Stimulated activated naive CD8-positive, alpha-beta T cell treated with anti-CD3 and anti-CD28 coated beads, Interleukin-15, amount 100 ng/mL, for 72 hours (primary cell): Measurements from ENCODE around the gene CDA.

ENCODE experiments used
- ATAC-seq: fragments of 150-1000 bp; cut with Tn5 transposase; 2 replicates; pipeline ENCODE4 v1.10.0; 2021; ENCODE audit warnings: mild to moderate bottlenecking, moderate library complexity
- DNase-seq, 2 donors: peaks; one replicate each; pipeline ENCODE4 v3.0.0; 2021 to 2022
- H3K27ac Mint-ChIP-seq, 2 donors: one replicate each; pipeline ENCODE4 v1.8.0; 2022; ENCODE audit warnings: mild to moderate bottlenecking in 2 of 2, mixed read lengths in 2 of 2, moderate library complexity in 2 of 2
- H3K27me3 Mint-ChIP-seq: one replicate; pipeline ENCODE4 v1.8.0; 2022; ENCODE audit warnings: mixed read lengths
- H3K4me1 Mint-ChIP-seq: one replicate; pipeline ENCODE4 v1.8.0; 2022; ENCODE audit warnings: mild to moderate bottlenecking, mixed read lengths
- H3K4me3 Mint-ChIP-seq, 2 donors: one replicate each; pipeline ENCODE4 v1.8.0; 2022; ENCODE audit warnings: mild to moderate bottlenecking in 2 of 2, mixed read lengths in 2 of 2, moderate library complexity in 1 of 2
- H3K9me3 Mint-ChIP-seq, 2 donors: one replicate each; pipeline ENCODE4 v1.8.0; 2022; ENCODE audit warnings: mixed read lengths in 2 of 2

CDA gene

DNA sequence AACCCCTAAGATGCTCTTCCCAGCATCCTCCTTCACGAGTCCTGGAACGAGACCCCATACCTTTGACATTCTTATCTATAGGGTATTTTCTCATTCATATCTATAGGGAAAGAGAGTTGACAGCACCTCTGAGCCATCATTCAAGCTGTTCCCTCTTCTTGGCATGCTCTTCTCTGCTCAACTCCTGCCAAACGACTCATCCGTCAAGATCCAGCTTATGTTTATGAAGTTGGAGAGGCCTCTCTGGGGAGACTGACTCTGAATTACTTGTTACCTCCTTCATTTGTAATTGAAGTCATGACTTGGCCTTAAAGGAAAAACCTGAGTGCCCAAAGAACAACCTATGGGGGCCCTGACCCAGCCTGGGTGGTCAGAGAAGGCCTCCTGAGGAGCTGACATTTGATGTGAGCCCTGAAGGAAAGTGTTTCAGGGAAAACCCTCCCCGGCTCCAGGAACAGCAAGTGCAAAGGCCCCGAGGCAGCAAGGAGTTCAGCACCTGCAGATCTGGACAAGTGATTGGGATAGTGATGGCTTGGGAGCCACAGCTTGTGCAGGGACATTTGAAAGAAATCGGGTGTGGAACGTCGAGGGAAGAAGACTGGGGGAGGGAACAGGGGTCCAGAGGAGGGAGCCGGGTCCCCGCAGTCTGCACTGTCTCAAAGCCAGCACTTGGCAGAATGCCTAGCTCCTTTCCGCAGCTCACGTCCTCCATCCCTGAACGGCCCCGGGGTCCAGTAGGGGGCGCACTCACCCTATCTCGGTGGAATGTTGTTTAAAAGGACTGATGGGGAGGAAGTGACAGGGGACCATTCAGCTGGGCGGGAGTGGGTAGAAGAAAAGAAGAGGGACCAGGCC is 14.0 kb upstream of the CDA start:
- DNase-seq (peak; percentile 49 to 62), ATAC-seq (peak; percentile 78)
- Mint-ChIP-seq H3K4me1 (peaks cover 20% of the 10 kb centered on the region), H3K9me3 (peaks cover 0 to 17% of the 10 kb centered on the region in 2 donors), H3K4me3 (no peak overlapping the region), H3K27ac (peak overlapping the region; percentile 23 to 71), H3K27me3 (peaks cover 30% of the 10 kb centered on the region)

DNA sequence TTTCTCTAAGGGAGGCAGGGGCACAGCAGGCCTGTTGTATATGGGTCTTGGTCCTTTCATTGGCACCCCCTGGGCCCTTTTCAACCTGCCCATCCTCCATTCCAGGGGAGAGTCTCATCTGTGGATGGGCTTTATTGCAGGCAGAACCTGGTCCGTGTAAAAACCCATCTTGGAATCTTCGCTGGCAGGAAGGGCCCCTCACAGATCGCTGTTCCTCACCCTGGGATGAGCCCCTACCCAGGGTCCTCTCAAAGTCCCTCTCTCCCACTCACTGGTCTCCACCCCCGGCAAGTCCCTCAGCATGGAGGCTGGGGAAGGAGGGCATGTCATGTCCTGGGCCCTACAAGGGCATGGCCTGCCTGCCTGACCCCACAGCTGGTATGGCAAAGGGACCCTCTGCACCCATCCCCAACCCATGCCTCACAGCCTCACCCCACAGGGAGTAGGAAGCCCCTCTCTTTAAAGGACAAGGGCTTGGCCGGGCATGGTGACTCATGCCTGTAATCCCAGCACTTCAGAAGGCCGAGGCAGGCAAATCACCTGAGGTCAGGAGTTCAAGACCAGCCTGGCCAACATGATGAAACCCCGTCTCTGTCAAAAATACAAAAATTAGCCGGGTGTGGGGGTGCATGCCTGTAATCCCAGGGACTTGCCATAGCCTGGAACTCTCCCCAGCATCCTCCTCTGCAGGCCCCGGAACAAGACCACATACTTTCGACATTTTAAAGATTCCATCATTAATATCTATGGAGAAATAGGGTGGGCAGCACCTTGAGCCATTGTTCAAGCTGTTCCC is 13.2 kb upstream of the CDA start:
- H3K4me3 Mint-ChIP-seq = no peak overlapping the region
- H3K9me3 Mint-ChIP-seq = peaks cover 0 to 15% of the 10 kb centered on the region in 2 donors
- DNase-seq = no peak
- H3K27me3 Mint-ChIP-seq = peaks cover 24% of the 10 kb centered on the region
- H3K27ac Mint-ChIP-seq = no peak overlapping the region
- ATAC-seq = no peak
- peaks cover 20% of the 10 kb centered on the region for H3K4me1 Mint-ChIP-seq

DNA sequence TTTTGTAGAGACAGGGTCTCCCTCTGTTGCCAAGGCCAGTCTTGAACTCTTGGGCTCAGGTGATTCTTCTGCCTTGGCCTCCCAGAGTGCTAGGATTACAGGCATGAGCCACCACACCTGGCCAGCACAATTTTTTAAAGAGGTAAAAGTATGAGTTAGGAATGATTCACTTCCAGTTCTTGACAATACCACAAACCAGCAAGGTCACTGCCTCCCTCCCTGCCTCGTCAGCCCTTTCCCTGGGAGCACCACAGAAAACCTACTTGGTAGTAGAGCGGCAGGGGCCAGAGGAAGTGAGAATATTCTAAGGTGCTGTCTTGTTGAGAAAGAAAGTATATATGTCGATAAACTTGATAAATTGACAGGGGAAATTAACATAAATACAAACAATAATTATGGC is 10.8 kb upstream of the CDA start:
- ATAC-seq (no peak), DNase-seq (no peak)
- Mint-ChIP-seq H3K27me3 (peaks cover 16% of the 10 kb centered on the region), H3K27ac (no peak overlapping the region), H3K4me3 (no peak overlapping the region), H3K9me3 (no peaks in the 10 kb centered on the region), H3K4me1 (peaks cover 20% of the 10 kb centered on the region)

DNA sequence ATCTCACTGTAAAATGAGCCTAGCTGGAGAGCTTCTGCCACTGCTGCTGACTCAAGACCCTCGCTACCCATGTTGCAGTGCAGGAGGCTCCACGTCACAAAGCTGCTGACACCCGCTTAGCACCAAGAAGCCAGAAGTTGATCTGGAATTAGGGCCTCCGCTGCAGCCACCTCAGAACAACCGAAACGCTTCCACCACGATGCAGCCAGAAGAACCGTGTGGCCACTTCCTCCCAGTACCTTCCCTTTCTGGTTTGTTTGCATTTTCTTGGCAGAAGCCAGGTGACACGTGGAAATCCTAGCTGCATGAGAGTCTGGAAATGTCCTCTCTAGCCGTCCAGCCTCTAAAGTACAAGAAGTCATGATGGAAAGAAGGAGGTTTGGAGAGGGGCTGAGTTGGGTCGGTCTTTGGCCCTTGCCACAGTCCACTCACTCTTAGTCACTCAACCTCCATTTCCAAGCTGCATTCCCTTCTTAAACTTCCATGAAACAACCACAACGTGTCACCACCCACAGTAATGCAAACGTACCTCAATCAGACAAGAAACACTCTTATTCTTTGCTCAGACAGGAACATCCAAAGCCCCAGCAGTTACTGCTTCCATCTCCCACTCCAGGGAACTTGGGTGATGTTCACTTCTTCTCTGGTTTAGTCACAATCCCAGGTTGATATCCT is 10.0 kb upstream of the CDA start:
- Mint-ChIP-seq H3K4me3 (no peak overlapping the region), H3K9me3 (no peaks in the 10 kb centered on the region), H3K27me3 (peaks cover 8% of the 10 kb centered on the region), H3K27ac (no peak overlapping the region), H3K4me1 (peaks cover 15% of the 10 kb centered on the region)
- DNase-seq (no peak), ATAC-seq (no peak)

DNA sequence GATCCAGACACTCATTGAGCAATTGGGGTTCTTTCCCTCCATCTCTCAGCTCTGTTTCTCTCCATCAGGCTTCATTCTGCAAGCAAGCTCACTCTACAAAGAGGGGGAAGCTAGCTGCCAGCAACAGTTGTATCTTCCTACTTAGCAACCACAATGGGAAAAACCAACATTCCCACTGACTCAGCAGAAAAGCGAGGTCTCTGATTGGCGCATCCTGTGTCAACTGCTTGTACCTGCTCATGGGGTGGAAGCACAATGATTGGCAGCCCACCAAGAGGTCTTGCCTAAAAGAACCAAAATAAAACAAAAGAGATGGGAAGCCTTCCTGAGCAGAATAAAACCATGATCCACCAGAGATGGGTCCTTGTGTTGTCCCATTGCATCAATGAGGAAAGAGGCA is 4.0 kb upstream of the CDA start:
- H3K9me3 Mint-ChIP-seq = no peaks in the 10 kb centered on the region
- H3K4me3 Mint-ChIP-seq = no peak overlapping the region
- DNase-seq (no peak), ATAC-seq (no peak)
- no peak overlapping the region for H3K27ac Mint-ChIP-seq
- H3K4me1 Mint-ChIP-seq = peaks cover 14% of the 10 kb centered on the region
- peaks cover 47% of the 10 kb centered on the region for H3K27me3 Mint-ChIP-seq

DNA sequence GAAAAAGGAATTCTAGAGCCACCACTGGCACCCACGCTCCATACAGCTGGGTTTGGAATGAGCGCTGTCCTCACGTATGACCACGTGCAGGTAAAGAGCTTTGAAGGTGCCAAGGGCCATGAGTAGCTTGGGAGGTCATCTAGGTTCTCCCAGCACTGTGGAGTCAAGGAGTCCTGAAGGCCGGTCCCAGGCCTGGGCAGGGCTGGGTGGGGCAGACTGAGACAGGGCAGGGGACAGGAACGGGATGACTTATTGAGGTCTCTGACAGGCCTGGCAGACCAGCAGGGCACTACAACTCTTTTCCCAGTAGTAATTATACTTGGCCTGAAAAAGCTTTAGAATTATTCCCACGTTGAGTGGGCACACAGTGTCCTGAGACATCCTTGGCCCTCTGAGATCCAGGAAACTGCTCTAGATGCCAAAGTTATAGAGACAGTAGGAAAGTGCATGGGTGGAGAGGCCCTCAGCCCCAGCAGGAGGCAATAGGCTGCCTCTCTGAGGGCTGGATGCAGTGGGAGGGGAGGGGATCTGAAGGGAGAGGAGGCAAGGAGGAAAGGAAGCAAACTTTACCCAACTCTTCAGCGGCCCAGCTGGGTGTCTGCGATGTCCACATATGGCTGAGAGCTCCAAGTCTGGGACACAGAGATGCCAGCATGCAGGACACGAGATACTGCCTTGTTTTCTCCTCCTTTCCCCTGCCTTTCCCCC is 1.8 kb upstream of the CDA start:
- no peak for DNase-seq
- H3K27me3 Mint-ChIP-seq = peaks cover 67% of the 10 kb centered on the region
- no peak for ATAC-seq
- no peak overlapping the region for H3K4me3 Mint-ChIP-seq
- H3K27ac Mint-ChIP-seq = no peak overlapping the region
- peaks cover 14% of the 10 kb centered on the region for H3K4me1 Mint-ChIP-seq
- no peaks in the 10 kb centered on the region for H3K9me3 Mint-ChIP-seq

DNA sequence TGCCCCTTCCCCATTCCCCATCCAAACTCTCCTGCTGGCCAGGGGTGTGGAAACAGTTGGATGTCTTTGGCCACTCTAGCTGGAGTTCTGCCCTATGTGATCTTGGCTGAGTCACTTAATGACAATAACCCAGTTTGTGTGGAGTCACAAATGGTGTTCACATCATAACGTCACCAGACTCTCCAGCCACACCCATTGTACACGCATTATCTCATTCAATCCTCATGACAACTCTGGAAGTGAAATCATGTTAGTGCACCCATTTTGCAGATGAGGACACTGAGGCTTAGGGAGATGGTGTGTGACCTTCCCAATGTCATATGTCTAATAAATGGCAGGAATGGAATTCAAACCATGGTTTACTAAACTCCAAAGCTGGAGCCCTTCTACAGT is 1.2 kb upstream of the CDA start:
- DNase-seq = no peak
- Mint-ChIP-seq H3K27ac (no peak overlapping the region), H3K4me1 (peaks cover 14% of the 10 kb centered on the region), H3K27me3 (peaks cover 72% of the 10 kb centered on the region), H3K9me3 (no peaks in the 10 kb centered on the region), H3K4me3 (no peak overlapping the region)
- no peak for ATAC-seq

DNA sequence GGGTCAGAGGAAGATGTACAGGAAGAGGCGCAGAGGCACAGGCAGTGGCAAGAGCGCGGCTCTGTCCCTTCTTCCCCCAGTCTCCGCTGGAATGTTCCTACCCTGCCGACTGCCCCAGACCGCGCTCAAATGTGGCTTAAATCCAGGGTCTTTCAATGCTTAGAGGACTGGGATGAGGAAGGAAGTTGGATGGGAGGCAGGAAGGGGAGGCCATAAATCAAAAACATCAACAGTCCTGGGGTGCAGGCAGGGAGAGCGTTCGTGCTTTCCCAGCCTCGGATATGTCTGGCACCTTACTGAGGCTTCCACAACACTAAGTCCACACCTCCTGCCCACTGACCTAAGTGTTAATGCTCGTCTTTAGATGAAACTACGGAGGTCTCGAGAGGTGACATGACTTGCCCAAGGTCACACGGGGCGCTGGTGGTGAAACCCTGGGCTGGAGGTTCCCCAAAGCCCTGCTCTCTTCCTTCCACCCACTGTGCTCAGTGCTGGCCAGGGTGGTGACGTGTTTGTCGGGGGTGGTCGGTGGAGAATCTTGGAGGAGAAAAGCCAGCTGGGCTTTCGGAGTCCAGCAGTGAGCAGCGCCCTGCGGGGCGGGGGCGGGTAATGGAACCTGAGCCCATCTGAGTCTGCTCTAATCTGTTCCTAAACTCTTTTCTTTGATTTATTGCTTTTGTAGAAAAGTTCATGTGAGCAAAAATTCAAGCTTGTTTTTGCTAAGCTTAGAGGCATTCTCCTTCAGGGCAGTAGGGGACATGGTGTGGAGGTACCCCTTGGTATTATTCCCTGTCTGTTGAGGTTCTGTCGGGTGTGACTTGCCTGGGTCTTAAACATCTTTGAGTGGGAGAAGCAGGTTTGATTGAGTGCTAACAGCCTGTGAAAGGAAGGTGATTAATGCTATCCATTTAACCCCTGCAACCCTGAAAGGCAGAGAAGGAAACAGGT is 708 bp downstream of the CDA start:
- peaks cover 85% of the 10 kb centered on the region for H3K27me3 Mint-ChIP-seq
- H3K4me3 Mint-ChIP-seq = no peak overlapping the region
- DNase-seq (no peak), ATAC-seq (no peak)
- no peak overlapping the region for H3K27ac Mint-ChIP-seq
- H3K4me1 Mint-ChIP-seq = peaks cover 14% of the 10 kb centered on the region
- H3K9me3 Mint-ChIP-seq = no peaks in the 10 kb centered on the region

DNA sequence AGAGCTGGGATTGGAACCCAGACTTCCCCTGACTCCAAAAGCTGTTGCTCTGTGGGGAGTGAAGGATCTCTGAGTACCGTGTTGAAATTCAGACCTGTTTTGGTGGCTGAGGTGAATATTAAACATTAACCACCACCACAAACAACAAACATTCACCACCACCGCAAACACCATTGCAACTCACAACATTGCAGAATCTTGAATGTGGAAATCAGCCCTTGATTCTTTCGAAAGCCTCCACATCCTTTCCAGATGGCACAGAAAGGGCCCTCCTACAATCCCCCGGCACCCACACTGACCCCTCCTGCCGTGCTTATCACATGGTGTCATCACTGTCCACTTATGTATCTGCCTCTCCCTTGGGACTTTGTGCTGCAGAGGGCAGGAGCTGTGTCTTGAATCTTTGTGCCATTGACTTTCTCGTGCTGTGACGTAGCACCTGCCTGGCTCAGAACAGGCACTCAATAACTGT is 1.4 kb downstream of the CDA start:
- H3K4me1 Mint-ChIP-seq = peaks cover 14% of the 10 kb centered on the region
- DNase-seq (no peak), ATAC-seq (no peak)
- no peak overlapping the region for H3K27ac Mint-ChIP-seq
- H3K4me3 Mint-ChIP-seq = no peak overlapping the region
- no peaks in the 10 kb centered on the region for H3K9me3 Mint-ChIP-seq
- peaks cover 83% of the 10 kb centered on the region for H3K27me3 Mint-ChIP-seq

DNA sequence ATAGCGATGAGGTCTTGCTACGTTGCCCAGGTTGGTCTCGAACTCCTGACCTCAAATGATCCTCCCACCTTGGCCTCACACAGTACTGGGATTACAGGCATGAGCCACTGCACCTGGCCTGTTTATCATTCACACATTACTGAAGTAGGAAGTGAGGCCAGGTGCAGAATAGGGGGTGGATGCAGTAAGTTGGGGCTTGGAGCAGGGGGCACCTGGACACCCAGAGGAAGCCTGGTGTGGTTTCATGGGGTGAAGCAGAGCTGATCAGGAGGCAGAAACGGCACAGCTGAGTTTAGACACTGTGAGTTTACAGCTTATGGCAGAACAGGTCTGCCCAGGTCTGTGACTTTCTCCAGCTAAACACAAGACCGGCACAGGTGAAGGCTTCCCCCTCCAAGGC is 4.9 kb downstream of the CDA start:
- Mint-ChIP-seq H3K27me3 (peaks cover 62% of the 10 kb centered on the region), H3K27ac (peak overlapping the region in 1 of 2 donors; percentile 21), H3K4me3 (no peak overlapping the region), H3K9me3 (no peaks in the 10 kb centered on the region), H3K4me1 (peaks cover 10% of the 10 kb centered on the region)
- no peak for DNase-seq
- no peak for ATAC-seq

DNA sequence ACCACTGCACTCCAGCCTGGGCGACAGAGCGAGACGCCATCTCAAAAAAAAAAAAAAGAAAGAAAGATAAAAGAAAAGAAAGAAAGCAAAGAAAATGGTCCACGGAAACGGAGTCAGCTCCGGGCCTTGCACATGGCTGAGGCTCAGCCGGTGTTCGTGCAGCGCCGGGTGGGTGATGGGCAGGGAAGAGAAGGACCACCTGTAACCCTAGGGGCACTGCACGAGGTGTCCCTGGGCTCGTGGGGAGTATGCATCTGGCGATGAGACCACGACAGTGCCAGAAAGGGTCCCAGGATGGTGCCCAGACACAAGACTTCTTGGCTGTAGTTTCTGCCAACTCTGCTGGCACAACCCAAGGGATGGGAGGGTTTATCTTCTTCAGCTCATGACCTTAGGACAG is 5.8 kb downstream of the CDA start:
- no peak overlapping the region for H3K27ac Mint-ChIP-seq
- H3K4me3 Mint-ChIP-seq = no peak overlapping the region
- ATAC-seq (no peak), DNase-seq (no peak)
- peaks cover 52% of the 10 kb centered on the region for H3K27me3 Mint-ChIP-seq
- peaks cover under 1% of the 10 kb centered on the region for H3K4me1 Mint-ChIP-seq
- H3K9me3 Mint-ChIP-seq = no peaks in the 10 kb centered on the region

DNA sequence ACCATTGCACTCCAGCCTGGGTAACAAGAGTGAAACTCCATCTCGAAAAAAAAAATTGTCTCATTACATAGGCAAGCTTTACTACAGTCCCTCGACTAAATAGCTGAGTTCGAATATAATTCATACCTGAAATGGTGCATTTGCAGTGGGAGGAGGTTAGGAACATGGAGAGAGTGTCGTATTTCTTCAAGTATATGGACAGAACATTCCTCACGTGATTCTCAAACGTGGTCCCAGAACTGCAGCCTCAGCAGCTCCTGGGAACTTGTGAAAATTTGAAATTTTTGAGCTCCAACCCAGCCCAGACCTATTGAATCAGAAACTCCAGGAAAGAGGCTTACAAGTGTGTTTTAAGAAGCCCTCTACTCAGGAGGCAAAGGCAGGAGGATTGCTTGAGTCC is 7.2 kb downstream of the CDA start:
- Mint-ChIP-seq H3K4me1 (no peaks in the 10 kb centered on the region), H3K27ac (no peak overlapping the region), H3K4me3 (no peak overlapping the region), H3K27me3 (peaks cover 39% of the 10 kb centered on the region), H3K9me3 (no peaks in the 10 kb centered on the region)
- ATAC-seq (no peak), DNase-seq (no peak)

DNA sequence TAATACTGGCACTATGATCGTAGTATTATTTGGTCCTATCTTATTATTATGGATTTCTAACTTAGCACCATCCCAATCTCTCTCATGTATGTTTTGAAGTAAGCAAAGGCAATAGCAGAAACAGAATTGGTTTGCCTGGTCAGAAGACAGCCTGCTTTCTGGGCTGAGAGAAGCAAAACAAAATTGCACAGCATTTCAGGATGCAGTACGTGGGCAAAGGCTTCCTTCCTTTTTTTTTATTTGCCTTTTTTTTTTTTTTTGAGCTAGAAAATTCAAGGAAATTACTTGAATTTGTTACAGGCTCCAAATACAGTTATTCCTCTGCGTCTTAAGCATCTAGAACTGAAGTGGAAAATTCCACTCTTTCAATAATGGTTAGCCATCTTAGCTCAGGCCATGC is 8.8 kb downstream of the CDA start:
- Mint-ChIP-seq H3K4me3 (no peak overlapping the region), H3K27ac (no peak overlapping the region), H3K9me3 (no peaks in the 10 kb centered on the region), H3K27me3 (peaks cover 26% of the 10 kb centered on the region), H3K4me1 (no peaks in the 10 kb centered on the region)
- ATAC-seq = no peak
- no peak for DNase-seq

DNA sequence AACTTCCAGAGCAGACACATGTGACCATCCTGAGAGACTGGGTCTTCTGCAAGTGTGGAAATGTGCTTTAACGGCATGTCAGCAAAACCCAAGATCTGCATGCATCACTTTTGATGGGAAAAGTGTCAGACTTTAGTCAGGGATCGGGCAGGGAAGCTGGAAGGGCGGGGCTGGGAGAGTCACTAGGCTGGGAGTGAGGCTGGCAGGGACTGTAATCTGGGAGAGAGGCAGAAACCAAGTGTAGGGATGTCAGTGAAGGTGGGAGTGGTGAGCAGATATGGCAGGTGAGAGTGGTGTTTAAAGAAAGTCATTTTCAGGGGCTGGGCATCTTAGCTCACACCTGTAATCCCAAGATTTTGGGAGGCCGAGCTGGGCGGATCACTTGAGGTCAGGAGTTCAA is 11.3 kb downstream of the CDA start:
- H3K4me1 Mint-ChIP-seq = no peaks in the 10 kb centered on the region
- no peak overlapping the region for H3K27ac Mint-ChIP-seq
- ATAC-seq = no peak
- H3K4me3 Mint-ChIP-seq = no peak overlapping the region
- no peak for DNase-seq
- peaks cover 4% of the 10 kb centered on the region for H3K27me3 Mint-ChIP-seq
- no peaks in the 10 kb centered on the region for H3K9me3 Mint-ChIP-seq
